H9 (cell line): ENCODE data around the gene ABTB1. TPM values are rescaled to one million over a fixed set of nuclear protein-coding genes. Genes with fewer than 3 reads are reported as not detected.

Experiments used
- DNase-seq: peaks from one replicate; pipeline ENCODE4 v3.0.0-alpha.2; 2017
- H2AFZ ChIP-seq: one replicate; pipeline ENCODE4 v1.6.1; 2013; ENCODE audit warnings: mild to moderate bottlenecking, low read length, control low read depth, moderate library complexity
- H2AK5ac ChIP-seq: 2 replicates; pipeline ENCODE4 v1.6.1; 2013; ENCODE audit warnings: low read length, control low read depth, mixed read lengths; ENCODE audit not compliant: insufficient read length
- H2BK120ac ChIP-seq: one replicate; pipeline ENCODE4 v1.6.1; 2013; ENCODE audit warnings: low read depth, mild to moderate bottlenecking, low read length, control low read depth, inconsistent platforms; ENCODE audit not compliant: poor library complexity, severe bottlenecking
- H2BK12ac ChIP-seq: 2 replicates; pipeline ENCODE4 v1.6.1; 2013; ENCODE audit warnings: low read length, control low read depth, mixed read lengths, low read depth; ENCODE audit not compliant: insufficient read length
- H2BK15ac ChIP-seq: 2 replicates; pipeline ENCODE4 v1.6.1; 2013; ENCODE audit warnings: low read depth, low read length, control low read depth
- H2BK20ac ChIP-seq: one replicate; pipeline ENCODE4 v1.6.1; 2013; ENCODE audit warnings: low read depth, mild to moderate bottlenecking, low read length, control low read depth, inconsistent platforms; ENCODE audit not compliant: poor library complexity, severe bottlenecking
- H2BK5ac ChIP-seq: 2 replicates; pipeline ENCODE4 v1.6.1; 2013; ENCODE audit warnings: low read length, control low read depth, mixed read lengths; ENCODE audit not compliant: insufficient read length
- H3K14ac ChIP-seq: 2 replicates; pipeline ENCODE4 v1.6.1; 2013; ENCODE audit warnings: low read length, control low read depth; ENCODE audit not compliant: insufficient read depth
- H3K18ac ChIP-seq: 2 replicates; pipeline ENCODE4 v1.6.1; 2013; ENCODE audit warnings: low read depth, mild to moderate bottlenecking, mixed read lengths, low read length, control low read depth; ENCODE audit not compliant: insufficient read length
- H3K23ac ChIP-seq: 2 replicates; pipeline ENCODE4 v1.6.1; 2013; ENCODE audit warnings: low read length, control low read depth, mixed read lengths, low read depth; ENCODE audit not compliant: insufficient read length
- H3K23me2 ChIP-seq: 2 replicates; pipeline ENCODE4 v1.6.1; 2013; ENCODE audit warnings: low read depth, mild to moderate bottlenecking, mixed read lengths, low read length, control low read depth; ENCODE audit not compliant: insufficient read length, poor library complexity, severe bottlenecking
- H3K27ac ChIP-seq: 2 replicates; pipeline ENCODE4 v1.5.1; 2013; ENCODE audit warnings: low read length, control low read depth, mixed read lengths, low read depth; ENCODE audit not compliant: insufficient read length
- H3K27me3 ChIP-seq: 2 replicates; pipeline ENCODE4 v1.6.1; 2013; ENCODE audit warnings: low read length, control low read depth, inconsistent platforms; ENCODE audit not compliant: insufficient read depth
- H3K4ac ChIP-seq: 2 replicates; pipeline ENCODE4 v1.6.1; 2013; ENCODE audit warnings: low read depth, mild to moderate bottlenecking, control low read depth, inconsistent platforms, low read length, moderate library complexity
- H3K4me1 ChIP-seq: 2 replicates; pipeline ENCODE4 v1.6.1; 2013; ENCODE audit warnings: low read length, control low read depth, inconsistent platforms; ENCODE audit not compliant: insufficient read depth
- H3K4me2 ChIP-seq: 2 replicates; pipeline ENCODE4 v1.6.1; 2013; ENCODE audit warnings: low read length, control low read depth, mixed read lengths; ENCODE audit not compliant: insufficient read length, insufficient read depth
- H3K56ac ChIP-seq: 2 replicates; pipeline ENCODE4 v1.6.1; 2013; ENCODE audit warnings: low read depth, mild to moderate bottlenecking, mixed read lengths, low read length, control low read depth; ENCODE audit not compliant: insufficient read length
- H3K79me1 ChIP-seq: 2 replicates; pipeline ENCODE4 v1.6.1; 2013; ENCODE audit warnings: low read depth, mild to moderate bottlenecking, moderate library complexity, low read length, control low read depth, inconsistent platforms; ENCODE audit not compliant: insufficient read depth, poor library complexity, severe bottlenecking
- H3K79me2 ChIP-seq: 2 replicates; pipeline ENCODE4 v1.6.1; 2013; ENCODE audit warnings: low read length, control low read depth, inconsistent platforms; ENCODE audit not compliant: insufficient read depth
- H3K9ac ChIP-seq: 2 replicates; pipeline ENCODE4 v1.6.1; 2013; ENCODE audit warnings: low read length, control low read depth, mixed read lengths; ENCODE audit not compliant: insufficient read length; ENCODE audit errors: extremely low read depth
- H3K9me3 ChIP-seq: one replicate; pipeline ENCODE4 v1.6.1; 2013; ENCODE audit warnings: low read depth, low read length, inconsistent platforms; ENCODE audit not compliant: control insufficient read depth
- H3T11ph ChIP-seq: one replicate; pipeline ENCODE4 v1.6.1; 2013; ENCODE audit warnings: mild to moderate bottlenecking, low read length, control low read depth, inconsistent platforms
- H4K20me1 ChIP-seq: one replicate; pipeline ENCODE4 v1.6.1; 2013; ENCODE audit not compliant: control insufficient read depth, insufficient read length, insufficient read depth
- H4K5ac ChIP-seq: 2 replicates; pipeline ENCODE4 v1.6.1; 2013; ENCODE audit warnings: low read depth, mild to moderate bottlenecking, mixed read lengths, low read length, control low read depth; ENCODE audit not compliant: insufficient read length
- H4K8ac ChIP-seq: replicated peaks from 2 replicates; pipeline ENCODE4 v1.6.1; 2013; ENCODE audit warnings: low read length, control low read depth, mixed read lengths, low read depth; ENCODE audit not compliant: insufficient read length
- H4K91ac ChIP-seq: 2 replicates; pipeline ENCODE4 v1.6.1; 2013; ENCODE audit warnings: low read depth, mild to moderate bottlenecking, moderate library complexity, mixed read lengths, low read length, control low read depth; ENCODE audit not compliant: insufficient read length
- H3K27ac Mint-ChIP-seq, 3 experiments: 2 replicates in 2 of 3; 3 replicates in 1 of 3; pipeline ENCODE4 v1.8.0; 2020 to 2021; ENCODE audit warnings: mixed read lengths in 3 of 3, mild to moderate bottlenecking in 1 of 3, moderate library complexity in 1 of 3
- H3K27me3 Mint-ChIP-seq: 2 replicates; pipeline ENCODE4 v1.8.0; 2021; ENCODE audit warnings: low read depth, mild to moderate bottlenecking, moderate library complexity, mixed read lengths
- H3K36me3 Mint-ChIP-seq, 3 experiments: 2 replicates in 2 of 3; 3 replicates in 1 of 3; pipeline ENCODE4 v1.8.0; 2020 to 2021; ENCODE audit warnings: low read depth in 3 of 3, mixed read lengths in 3 of 3; ENCODE audit not compliant: insufficient read depth in 1 of 3
- H3K4me1 Mint-ChIP-seq, 2 experiments: 2 replicates each; pipeline ENCODE4 v1.8.0; 2020; ENCODE audit warnings: mixed read lengths in 2 of 2
- H3K4me3 Mint-ChIP-seq, 2 experiments: 2 replicates in 1 of 2; 3 replicates in 1 of 2; pipeline ENCODE4 v1.8.0; 2020 to 2021; ENCODE audit warnings: mild to moderate bottlenecking in 2 of 2, mixed read lengths in 2 of 2, moderate library complexity in 1 of 2
- H3K9me3 Mint-ChIP-seq, 2 experiments: 2 replicates in 1 of 2; 3 replicates in 1 of 2; pipeline ENCODE4 v1.8.0; 2020; ENCODE audit warnings: mild to moderate bottlenecking in 2 of 2, mixed read lengths in 2 of 2, moderate library complexity in 1 of 2
- WGBS: extraction: QIAGEN DNeasy Blood & Tissue Kit; methylation state at CpG from one replicate; pipeline ENCODE4 v1.1.7; 2013; ENCODE audit warnings: missing lambda C conversion rate, low lambda C conversion rate, mixed read lengths; ENCODE audit not compliant: insufficient read length; ENCODE audit errors: extremely low coverage; 5-methylcytosine and 5-hydroxymethylcytosine counted together
- total RNA-seq: library from RNA; stranded (reverse); gene quantifications from 2 replicates; pipeline ENCODE4 v1.2.1, GENCODE V29; 2021
- TF ChIP-seq, protein P1 (sequence below): fragments of 200-600 bp; sonication (generic); conservative IDR thresholded peaks from 3 replicates; pipeline ENCODE4 v1.8.0; 2021; ENCODE audit warnings: antibody characterized with exemption, mild to moderate bottlenecking

The ABTB1 gene
- total RNA-seq, 1 experiment from 2014 or later, result 6.2 TPM

DNA sequence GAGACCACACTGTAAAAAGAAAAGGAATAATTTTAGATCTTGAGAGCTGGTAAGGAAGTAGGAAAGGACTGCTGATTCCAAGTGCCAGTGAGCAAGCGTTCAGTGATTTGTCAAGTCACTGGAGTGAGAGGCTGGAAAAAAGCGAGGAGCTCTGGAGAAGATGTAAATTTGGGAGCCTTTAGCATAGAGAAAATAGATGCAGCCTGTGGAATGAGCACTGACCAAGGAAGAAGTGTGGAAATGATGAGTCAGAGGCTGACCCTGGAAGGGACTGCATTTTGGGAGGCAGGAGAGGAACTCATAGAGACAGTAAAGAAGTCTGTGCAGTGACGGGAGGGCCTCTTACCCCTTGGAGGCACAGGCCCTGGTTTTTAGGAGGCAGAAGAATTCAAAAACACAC lies 17.1 kb upstream of the ABTB1 start:
- Histone ChIP-seq H4K8ac (no peak overlapping the region), H2BK15ac (no peak overlapping the region), H3K27me3 (no peaks in the 10 kb centered on the region), H3K23ac (no peak overlapping the region), H4K20me1 (no peaks in the 10 kb centered on the region), H3K4me1 (no peaks in the 10 kb centered on the region), H3K18ac (no peak overlapping the region), H3T11ph (no peak overlapping the region), H2BK5ac (no peak overlapping the region), H4K5ac (no peak overlapping the region), H3K14ac (no peak overlapping the region), H2AFZ (no peak overlapping the region), H2BK12ac (no peak overlapping the region), H2BK20ac (no peak overlapping the region), H3K23me2 (no peaks in the 10 kb centered on the region), H3K9ac (no peak overlapping the region), H3K56ac (no peak overlapping the region), H3K27ac (no peak overlapping the region), H3K4me2 (no peak overlapping the region), H2AK5ac (no peak overlapping the region), H3K79me1 (no peaks in the 10 kb centered on the region), H3K79me2 (no peaks in the 10 kb centered on the region), H2BK120ac (no peak overlapping the region), H4K91ac (no peak overlapping the region), H3K4ac (no peak overlapping the region), H3K9me3 (no peaks in the 10 kb centered on the region)
- Mint-ChIP-seq H3K27me3 (no peaks in the 10 kb centered on the region), H3K9me3 (no peaks in the 10 kb centered on the region), H3K4me1 (no peaks in the 10 kb centered on the region), H3K36me3 (peaks cover 3 to 5% (median 3%) of the 10 kb centered on the region in 3 experiments; a peak in 5 of 7 replicates), H3K4me3 (no peak overlapping the region), H3K27ac (peak overlapping the region; percentile 2 to 14 (median 4); a peak in 4 of 7 replicates)
- TF ChIP-seq, protein P1, sequence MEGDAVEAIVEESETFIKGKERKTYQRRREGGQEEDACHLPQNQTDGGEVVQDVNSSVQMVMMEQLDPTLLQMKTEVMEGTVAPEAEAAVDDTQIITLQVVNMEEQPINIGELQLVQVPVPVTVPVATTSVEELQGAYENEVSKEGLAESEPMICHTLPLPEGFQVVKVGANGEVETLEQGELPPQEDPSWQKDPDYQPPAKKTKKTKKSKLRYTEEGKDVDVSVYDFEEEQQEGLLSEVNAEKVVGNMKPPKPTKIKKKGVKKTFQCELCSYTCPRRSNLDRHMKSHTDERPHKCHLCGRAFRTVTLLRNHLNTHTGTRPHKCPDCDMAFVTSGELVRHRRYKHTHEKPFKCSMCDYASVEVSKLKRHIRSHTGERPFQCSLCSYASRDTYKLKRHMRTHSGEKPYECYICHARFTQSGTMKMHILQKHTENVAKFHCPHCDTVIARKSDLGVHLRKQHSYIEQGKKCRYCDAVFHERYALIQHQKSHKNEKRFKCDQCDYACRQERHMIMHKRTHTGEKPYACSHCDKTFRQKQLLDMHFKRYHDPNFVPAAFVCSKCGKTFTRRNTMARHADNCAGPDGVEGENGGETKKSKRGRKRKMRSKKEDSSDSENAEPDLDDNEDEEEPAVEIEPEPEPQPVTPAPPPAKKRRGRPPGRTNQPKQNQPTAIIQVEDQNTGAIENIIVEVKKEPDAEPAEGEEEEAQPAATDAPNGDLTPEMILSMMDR, result no peak
- no CpG with 5 or more reads among the region's 3 CpGs for WGBS
- DNase-seq, result no peak
